Mammary epithelial cell (primary cell): ENCODE results near the gene FAM83C.

ENCODE experiments used
- CTCF ChIP-seq, 2 donors: IDR thresholded peaks in 1 of 2; conservative IDR thresholded peaks in 1 of 2; 2 replicates each; pipeline ENCODE4 v1.5.1; 2011 to 2012; ENCODE audit warnings: inconsistent platforms in 2 of 2, low read length in 2 of 2, mild to moderate bottlenecking in 2 of 2, control low read depth in 1 of 2, low read depth in 1 of 2; ENCODE audit not compliant: insufficient read depth in 1 of 2; ENCODE audit errors: extremely low read depth in 1 of 2
- EZH2 ChIP-seq: IDR thresholded peaks from 2 replicates; pipeline ENCODE4 v1.6.1; 2012; ENCODE audit warnings: low read length, inconsistent platforms, borderline replicate concordance

DNA sequence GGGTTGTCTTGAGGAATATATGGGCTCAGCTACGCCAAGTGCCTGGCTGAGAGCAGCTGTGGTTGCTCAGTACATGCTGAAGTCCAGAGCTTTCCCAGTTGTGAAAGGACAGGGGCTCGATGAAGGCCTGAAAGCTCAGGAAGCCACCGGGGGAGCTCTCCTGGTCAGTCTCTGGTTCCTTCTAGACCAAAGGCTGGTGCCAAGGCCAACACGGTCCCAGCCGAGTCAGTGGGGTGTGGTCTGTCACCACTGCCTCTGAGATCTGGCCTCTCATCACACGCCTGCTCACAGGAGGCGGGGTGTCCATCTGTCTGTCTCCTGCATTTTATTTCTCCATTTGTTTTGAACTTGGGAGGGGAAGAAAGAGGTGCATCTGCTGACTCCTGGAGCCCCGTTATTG lies 4.9 kb upstream of the FAM83C start:
- TF ChIP-seq CTCF (conservative IDR thresholded peaks at IDR 0.05 in 1 of 2, IDR thresholded peaks at IDR 0.05 in 1 of 2; ENCODE audit: extremely low read depth in 1 of 2, insufficient read depth in 1 of 2, low read depth in 1 of 2, low read length in 2 of 2) (no peak), EZH2 (no peak)
